H1 (cell line): ENCODE data around the gene ADAMTSL2. TPM values are rescaled to one million over a fixed set of nuclear protein-coding genes. Genes with fewer than 3 reads are reported as not detected.

ENCODE experiments used
- ASH2L ChIP-seq: fragments of 200-600, 300-600 bp; sonication (generic); IDR thresholded peaks from one replicate; pipeline ENCODE4 v1.7.1; 2017; ENCODE audit warnings: low read length
- BRCA1 ChIP-seq: IDR thresholded peaks from 2 replicates; pipeline ENCODE4 v1.6.1; 2012; ENCODE audit warnings: low read depth, low read length, improper control_type of control experiment
- SRF ChIP-seq: IDR thresholded peaks from 2 replicates; pipeline ENCODE4 v1.6.1; 2011; ENCODE audit warnings: mild to moderate bottlenecking, low read depth, low read length, moderate library complexity
- USF2 ChIP-seq: IDR thresholded peaks from 2 replicates; pipeline ENCODE4 v1.6.1; 2011; ENCODE audit warnings: low read length, improper control_type of control experiment
- polyA plus RNA-seq, 7 experiments: library from polyadenylated mRNA; depleted of rRNA in 3 of 7; stranded (reverse) in 5 of 7; unstranded in 2 of 7; fragments of >200 nt in 5 of 7; fragments of 200-250 nt in 2 of 7; gene quantifications; 1 replicate in 5 of 7; 2 replicates in 1 of 7; 4 replicates in 1 of 7; pipeline versions ENCODE4 v1.2.1 to v1.2.3, GENCODE V29; 2011 to 2013; ENCODE audit warnings: missing spikeins in 2 of 7, mixed read lengths in 2 of 7
- total RNA-seq: library from RNA; stranded (reverse); fragmentation: NEBNext Ultra II Directional; extraction: Animal tissue kit (Norgen Biotek cat#: 25700); gene quantifications from 2 replicates; pipeline ENCODE4 v1.2.1, GENCODE V29; 2021

The ADAMTSL2 gene
- total and polyA plus RNA-seq, 2 of the 8 experiments (the other 6 are each of a cell fraction or from before 2014, with no cell fraction given): 0.74 to 0.76 TPM

GRCh38 chr9:133518200-133518599 lies 16.3 kb upstream of the ADAMTSL2 start (continued):
- TF ChIP-seq USF2 (no peak), SRF (no peak), ASH2L (no peak), BRCA1 (no peak)
